HTERT RPE-1 (cell line): ENCODE results near the gene PDZD4.

ENCODE experiments used
- in situ Hi-C: fragments of 300-500 bp; cut with MboI; formaldehyde crosslinking; loops from 4 replicates; pipeline ENCODE4 v1.14.3; 2020; ENCODE audit warnings: low sequenced_read_pairs

PDZD4 gene

GRCh38 chrX:153789654-153790053 is 40.7 kb downstream of the PDZD4 start:
- in situ Hi-C loops: no loop called here

- in situ Hi-C loops: no loop called here
Observed at GRCh38 chrX:153786669-153787068, 43.7 kb downstream of the PDZD4 start.

- in situ Hi-C loops: no loop called here
Observed at GRCh38 chrX:153784325-153784967, 45.9 kb downstream of the PDZD4 start.

- in situ Hi-C loops: no loop called here
Observed at GRCh38 chrX:153783378-153784013, 46.8 kb downstream of the PDZD4 start.

DNA sequence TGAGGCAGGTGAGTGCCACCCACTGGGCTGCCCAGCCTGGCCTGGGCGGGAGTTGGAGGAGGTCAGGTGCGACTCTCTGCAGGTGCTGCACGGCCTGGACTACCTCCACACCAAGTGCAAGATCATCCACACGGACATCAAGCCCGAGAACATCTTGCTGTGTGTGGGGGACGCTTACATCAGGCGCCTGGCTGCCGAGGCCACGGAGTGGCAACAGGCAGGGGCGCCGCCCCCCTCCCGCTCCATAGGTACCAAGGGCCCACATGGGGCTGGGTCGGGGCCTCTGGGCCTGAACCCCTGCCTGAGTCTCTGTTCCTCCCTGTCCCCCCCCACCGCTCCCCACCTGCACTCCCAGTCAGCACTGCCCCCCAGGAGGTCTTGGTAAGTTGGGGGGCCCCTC is 47.5 kb downstream of the PDZD4 start:
- in situ Hi-C loops: no loop called here

DNA sequence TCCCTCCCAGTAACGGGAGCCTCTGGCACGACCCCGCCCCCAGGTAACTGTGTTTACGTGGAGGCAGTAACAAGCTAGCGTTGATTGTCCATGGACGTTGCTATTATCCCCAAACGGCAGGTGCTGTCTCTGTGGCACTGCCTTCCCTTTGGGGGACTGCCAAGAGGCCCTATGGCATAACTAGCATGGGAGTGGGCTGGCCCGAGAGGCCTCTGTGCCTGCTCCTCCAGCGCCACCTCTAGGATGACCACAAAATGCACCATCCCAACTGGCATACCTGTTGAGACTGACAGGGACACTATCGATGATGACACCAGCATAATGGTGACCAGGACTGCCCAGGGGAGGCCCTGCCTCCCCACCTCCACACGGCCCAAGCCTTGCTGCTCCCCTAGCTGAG is 48.0 kb downstream of the PDZD4 start:
- in situ Hi-C loops: no loop called here

- in situ Hi-C loops: no loop called here
Observed at GRCh38 chrX:153781428-153782047, 48.8 kb downstream of the PDZD4 start.

DNA sequence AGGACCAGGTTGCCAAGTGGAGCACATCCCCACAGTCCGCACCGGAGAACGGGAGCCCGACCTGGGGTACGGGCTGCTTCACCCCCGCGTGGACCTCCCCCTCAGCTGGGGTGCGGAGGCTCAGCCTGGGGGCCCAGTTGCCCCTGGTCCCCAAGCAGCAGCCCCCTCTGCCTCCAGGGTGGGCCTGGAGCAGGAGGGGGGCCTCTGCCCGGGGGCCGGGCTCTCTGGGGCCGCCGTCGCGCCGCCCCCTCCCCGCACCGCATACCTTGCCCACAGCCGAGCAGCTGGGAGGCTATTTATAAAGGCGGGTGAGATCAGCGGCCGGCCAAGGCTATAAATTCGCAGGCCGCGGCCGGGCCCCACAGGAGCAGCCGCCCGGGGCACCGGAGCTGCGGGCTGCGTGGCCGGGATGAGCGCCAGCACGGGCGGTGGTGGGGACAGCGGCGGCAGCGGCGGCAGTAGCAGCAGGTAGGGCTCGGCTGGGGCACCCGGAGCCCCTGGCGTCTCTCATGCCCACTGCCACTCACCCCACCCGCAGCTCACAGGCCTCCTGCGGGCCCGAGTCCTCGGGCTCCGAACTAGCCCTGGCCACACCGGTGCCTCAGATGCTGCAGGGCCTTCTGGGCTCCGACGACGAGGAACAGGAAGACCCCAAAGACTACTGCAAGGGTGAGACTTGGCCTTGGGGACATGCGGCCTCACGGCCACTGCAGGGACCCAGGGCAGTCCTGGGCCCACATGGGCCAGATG is 49.5 kb downstream of the PDZD4 start, which contains the start of gene SRPK3:
TSS of gene SRPK3 (plus strand) at position 364 of the 750 bp plus-strand sequence. CDS start at position 410, 46 bp downstream.
- in situ Hi-C loops: no loop called here

DNA sequence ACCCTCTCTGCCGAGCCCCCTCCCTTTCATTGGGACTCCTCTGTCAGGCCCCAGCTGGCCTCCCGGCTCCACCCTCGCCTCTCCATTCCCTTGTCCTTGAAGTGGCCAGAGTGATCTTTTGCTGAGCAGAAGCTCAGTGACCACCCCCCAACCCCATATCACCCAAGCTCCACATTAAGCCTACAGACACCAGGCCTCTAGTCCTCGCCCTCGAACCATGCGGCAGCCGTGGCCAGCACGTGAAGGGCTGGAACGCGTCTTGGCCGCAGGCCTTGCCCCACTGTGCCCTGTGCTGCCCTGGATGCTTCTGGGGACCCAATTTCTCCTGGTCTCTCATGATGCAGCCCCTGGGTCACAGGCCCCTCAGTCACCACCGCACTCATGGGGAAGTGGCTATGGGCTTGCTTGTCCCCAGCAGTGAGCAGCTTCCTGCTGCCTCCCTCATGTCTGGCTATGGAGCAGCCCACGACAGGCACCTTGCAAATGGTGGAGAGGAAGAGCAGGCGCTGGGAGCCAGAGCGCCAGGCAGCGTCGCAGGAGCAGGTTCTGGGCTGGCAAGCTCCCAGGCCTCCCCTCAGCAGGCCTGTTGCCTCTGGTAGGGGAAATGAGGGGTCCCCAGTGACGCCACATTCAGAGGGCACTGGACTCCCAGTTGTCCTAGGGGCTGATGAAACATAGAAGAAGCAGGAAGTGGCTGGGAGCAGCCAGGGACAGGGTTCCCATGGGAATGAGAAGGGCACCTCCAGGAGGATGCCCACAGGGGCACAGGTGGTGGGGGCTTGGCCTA is 50.3 kb downstream of the PDZD4 start:
- in situ Hi-C loops: no loop called here

GRCh38 chrX:153778684-153779101 is 51.7 kb downstream of the PDZD4 start:
- in situ Hi-C loops: no loop called here

DNA sequence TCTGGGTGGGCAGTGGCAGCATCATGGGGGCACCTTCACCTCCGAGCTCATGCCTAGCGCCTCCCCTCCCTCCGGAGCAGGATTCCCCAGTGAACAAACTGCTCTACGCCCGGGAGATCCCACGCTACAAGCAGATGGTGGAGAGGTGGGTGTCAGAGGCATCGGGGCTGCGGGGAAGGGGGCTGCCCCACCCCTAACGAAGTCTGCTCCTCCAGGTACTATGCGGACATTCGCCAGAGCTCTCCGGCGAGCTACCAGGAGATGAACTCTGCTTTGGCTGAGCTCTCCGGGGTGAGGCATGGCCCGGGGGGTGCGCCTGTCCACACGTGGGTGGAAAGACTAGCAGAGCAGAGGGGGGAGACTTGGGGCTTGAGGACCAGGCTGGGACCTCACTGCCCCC is 52.2 kb downstream of the PDZD4 start:
- in situ Hi-C loops: no loop called here

- in situ Hi-C loops: no loop called here
Observed at GRCh38 chrX:153777261-153778090, 52.9 kb downstream of the PDZD4 start.

- in situ Hi-C loops: no loop called here
Observed at GRCh38 chrX:153776611-153777045, 53.7 kb downstream of the PDZD4 start.

GRCh38 chrX:153776120-153776599 is 54.2 kb downstream of the PDZD4 start:
- in situ Hi-C loops: no loop called here

DNA sequence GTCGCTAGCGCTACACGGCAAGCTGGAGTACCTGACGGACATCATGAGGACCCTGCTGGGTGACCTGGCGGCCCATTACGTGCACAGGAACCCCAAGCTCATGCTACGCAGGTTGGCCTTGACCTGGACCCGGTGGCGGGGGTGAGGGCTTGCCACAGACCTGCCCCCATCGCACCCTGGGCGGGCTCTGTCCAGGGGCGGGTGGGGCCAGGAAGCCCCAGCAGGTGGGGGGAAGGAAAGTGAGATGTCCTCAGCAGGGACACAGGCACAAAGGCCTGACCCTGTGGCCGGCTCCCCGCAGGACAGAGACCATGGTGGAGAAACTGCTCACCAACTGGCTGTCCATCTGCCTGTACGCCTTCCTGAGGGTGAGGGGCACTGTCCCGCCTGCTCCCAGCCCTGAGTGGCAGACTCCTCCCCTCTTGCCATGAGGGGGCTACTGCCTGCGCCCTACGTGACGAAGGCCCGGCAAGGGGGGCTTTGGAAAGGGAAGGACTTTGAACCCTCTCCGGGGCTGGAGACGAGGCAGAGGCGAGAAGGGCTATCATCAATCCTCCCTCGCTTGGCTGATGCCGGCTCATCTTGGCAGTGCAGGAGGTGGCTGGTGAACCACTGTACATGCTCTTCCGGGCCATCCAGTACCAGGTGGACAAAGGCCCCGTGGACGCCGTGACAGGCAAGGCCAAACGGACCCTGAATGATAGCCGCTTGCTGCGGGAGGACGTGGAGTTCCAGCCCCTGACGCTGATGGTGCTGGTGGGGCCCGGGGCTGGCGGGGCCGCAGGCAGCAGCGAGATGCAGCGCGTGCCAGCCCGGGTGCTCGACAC is 54.8 kb downstream of the PDZD4 start:
- in situ Hi-C loops: no loop called here

GRCh38 chrX:153774576-153775292 is 55.6 kb downstream of the PDZD4 start:
- in situ Hi-C loops: no loop called here

- in situ Hi-C loops: no loop called here
Observed at GRCh38 chrX:153773741-153774575, 56.4 kb downstream of the PDZD4 start.
